Nephron (organoid): Measurements from ENCODE around the gene CPSF6.

Experiments
- H3K27ac Mint-ChIP-seq, 3 experiments: 2 replicates each; pipeline ENCODE4 v1.8.0; 2020; ENCODE audit warnings: mixed read lengths in 3 of 3, mild to moderate bottlenecking in 2 of 3, moderate library complexity in 1 of 3
- H3K27me3 Mint-ChIP-seq: 2 replicates; pipeline ENCODE4 v1.8.0; 2021; ENCODE audit warnings: low read depth, mild to moderate bottlenecking, moderate library complexity, mixed read lengths
- H3K36me3 Mint-ChIP-seq: 2 replicates; pipeline ENCODE4 v1.8.0; 2020; ENCODE audit warnings: low read depth, mixed read lengths
- H3K4me1 Mint-ChIP-seq: 2 replicates; pipeline ENCODE4 v1.8.0; 2020; ENCODE audit warnings: mixed read lengths
- H3K4me3 Mint-ChIP-seq, 3 experiments: 2 replicates each; pipeline ENCODE4 v1.8.0; 2020; ENCODE audit warnings: mild to moderate bottlenecking in 3 of 3, mixed read lengths in 3 of 3, moderate library complexity in 2 of 3
- H3K9me3 Mint-ChIP-seq: 2 replicates; pipeline ENCODE4 v1.8.0; 2020; ENCODE audit warnings: mixed read lengths
- TF ChIP-seq, protein P1 (sequence below), 3 experiments: fragments of 200-600 bp; sonication (generic); IDR thresholded peaks; one replicate each; pipeline ENCODE4 v1.5.0; 2021; ENCODE audit warnings: antibody characterized with exemption in 3 of 3; ENCODE audit not compliant: unreplicated experiment in 3 of 3

Gene CPSF6

GRCh38 chr12:69266036-69266635, 26.8 kb downstream of the CPSF6 start:
- Mint-ChIP-seq H3K36me3 (peaks cover 56% of the 10 kb centered on the region), H3K27me3 (no peaks in the 10 kb centered on the region), H3K9me3 (no peaks in the 10 kb centered on the region), H3K4me3 (no peak overlapping the region), H3K4me1 (no peaks in the 10 kb centered on the region), H3K27ac (peak overlapping the region in 1 of 3 experiments; percentile 51)
- TF ChIP-seq, protein P1, sequence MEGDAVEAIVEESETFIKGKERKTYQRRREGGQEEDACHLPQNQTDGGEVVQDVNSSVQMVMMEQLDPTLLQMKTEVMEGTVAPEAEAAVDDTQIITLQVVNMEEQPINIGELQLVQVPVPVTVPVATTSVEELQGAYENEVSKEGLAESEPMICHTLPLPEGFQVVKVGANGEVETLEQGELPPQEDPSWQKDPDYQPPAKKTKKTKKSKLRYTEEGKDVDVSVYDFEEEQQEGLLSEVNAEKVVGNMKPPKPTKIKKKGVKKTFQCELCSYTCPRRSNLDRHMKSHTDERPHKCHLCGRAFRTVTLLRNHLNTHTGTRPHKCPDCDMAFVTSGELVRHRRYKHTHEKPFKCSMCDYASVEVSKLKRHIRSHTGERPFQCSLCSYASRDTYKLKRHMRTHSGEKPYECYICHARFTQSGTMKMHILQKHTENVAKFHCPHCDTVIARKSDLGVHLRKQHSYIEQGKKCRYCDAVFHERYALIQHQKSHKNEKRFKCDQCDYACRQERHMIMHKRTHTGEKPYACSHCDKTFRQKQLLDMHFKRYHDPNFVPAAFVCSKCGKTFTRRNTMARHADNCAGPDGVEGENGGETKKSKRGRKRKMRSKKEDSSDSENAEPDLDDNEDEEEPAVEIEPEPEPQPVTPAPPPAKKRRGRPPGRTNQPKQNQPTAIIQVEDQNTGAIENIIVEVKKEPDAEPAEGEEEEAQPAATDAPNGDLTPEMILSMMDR (IDR thresholded peaks at IDR 0.05; ENCODE audit: unreplicated experiment in 3 of 3), result no peak

GRCh38 chr12:69269736-69270135, 30.4 kb downstream of the CPSF6 start:
- H3K27me3 Mint-ChIP-seq, result no peaks in the 10 kb centered on the region
- no peak overlapping the region for H3K4me3 Mint-ChIP-seq
- no peak overlapping the region for H3K27ac Mint-ChIP-seq
- H3K9me3 Mint-ChIP-seq, result no peaks in the 10 kb centered on the region
- peaks cover 39% of the 10 kb centered on the region for H3K36me3 Mint-ChIP-seq
- H3K4me1 Mint-ChIP-seq, result no peaks in the 10 kb centered on the region
- TF ChIP-seq, protein P1 (IDR thresholded peaks at IDR 0.05; ENCODE audit: unreplicated experiment in 3 of 3), result no peak

DNA sequence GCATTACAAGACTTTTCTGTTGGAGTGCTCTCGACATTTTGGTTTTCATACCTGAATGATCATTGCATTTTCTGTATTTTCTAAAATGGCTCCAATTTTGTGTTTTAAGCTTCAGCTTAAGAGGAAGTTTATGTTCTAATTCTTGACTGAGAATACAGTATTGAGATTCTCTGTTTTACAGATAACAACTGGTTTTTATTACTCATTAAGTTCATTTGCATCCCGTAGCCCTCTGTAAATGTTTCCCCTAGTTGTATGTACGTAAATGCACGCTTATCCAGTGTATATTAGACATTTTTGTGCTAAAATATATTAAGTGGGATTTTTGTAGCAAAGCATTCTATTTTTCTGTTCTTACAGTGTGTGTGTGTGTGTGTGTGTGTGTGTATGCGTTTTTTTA, 33.1 kb downstream of the CPSF6 start:
- Mint-ChIP-seq H3K9me3 (no peaks in the 10 kb centered on the region), H3K4me1 (no peaks in the 10 kb centered on the region), H3K4me3 (no peak overlapping the region), H3K27ac (no peak overlapping the region), H3K27me3 (no peaks in the 10 kb centered on the region), H3K36me3 (peaks cover 29% of the 10 kb centered on the region)
- TF ChIP-seq, protein P1 (IDR thresholded peaks at IDR 0.05; ENCODE audit: unreplicated experiment in 3 of 3), result no peak

GRCh38 chr12:69274861-69275260, 35.5 kb downstream of the CPSF6 start:
- Mint-ChIP-seq H3K4me3 (no peak overlapping the region), H3K27me3 (no peaks in the 10 kb centered on the region), H3K9me3 (no peaks in the 10 kb centered on the region), H3K27ac (no peak overlapping the region), H3K36me3 (peaks cover 19% of the 10 kb centered on the region), H3K4me1 (no peaks in the 10 kb centered on the region)
- TF ChIP-seq, protein P1 (IDR thresholded peaks at IDR 0.05; ENCODE audit: unreplicated experiment in 3 of 3), result no peak

- Mint-ChIP-seq H3K4me1 (no peaks in the 10 kb centered on the region), H3K27ac (no peak overlapping the region), H3K4me3 (no peak overlapping the region), H3K36me3 (peaks cover 15% of the 10 kb centered on the region), H3K9me3 (no peaks in the 10 kb centered on the region), H3K27me3 (no peaks in the 10 kb centered on the region)
- TF ChIP-seq, protein P1 (IDR thresholded peaks at IDR 0.05; ENCODE audit: unreplicated experiment in 3 of 3), result no peak
Observed at GRCh38 chr12:69275471-69275891, 36.1 kb downstream of the CPSF6 start.
